Upper lobe of left lung (tissue), 6 donors: ENCODE data around the gene MORN4. TPM values are rescaled to one million over a fixed set of nuclear protein-coding genes. Genes with fewer than 3 reads are reported as not detected.

Source experiments
- ATAC-seq, 2 donors: fragments of 200-7000 bp; cut with Tn5 transposase; one replicate each; pipeline ENCODE4 v1.9.1; 2022; ENCODE audit warnings: mild to moderate bottlenecking in 2 of 2, moderate library complexity in 2 of 2; ENCODE audit not compliant: low FRiP score in 2 of 2
- DNase-seq, 2 donors: peaks; one replicate each; pipeline ENCODE4 v3.0.0-alpha.2; 2019 to 2020
- H3K27ac ChIP-seq, 4 donors: fragments of 200-600 bp; sonication (generic); one replicate each; pipeline ENCODE4 v1.5.1; 2016 to 2019
- H3K27me3 ChIP-seq, 4 donors: fragments of 200-600 bp; sonication (generic); one replicate each; pipeline ENCODE4 v1.5.1; 2017 to 2019
- H3K36me3 ChIP-seq, 4 donors: fragments of 200-600 bp; sonication (generic); one replicate each; pipeline ENCODE4 v1.5.1; 2016 to 2019
- H3K4me1 ChIP-seq, 4 donors: fragments of 200-600 bp; sonication (generic); one replicate each; pipeline ENCODE4 v1.5.1; 2018 to 2019
- H3K4me3 ChIP-seq, 4 donors: fragments of 200-600 bp; sonication (generic); one replicate each; pipeline ENCODE4 v1.5.1; 2017 to 2019; ENCODE audit warnings: mild to moderate bottlenecking in 2 of 4, moderate library complexity in 1 of 4
- H3K9me3 ChIP-seq, 4 donors: fragments of 200-600 bp; sonication (generic); one replicate each; pipeline ENCODE4 v1.5.1; 2018 to 2019
- EP300 ChIP-seq, 4 donors: sonication (generic); formaldehyde crosslinking; IDR thresholded peaks; one replicate each; pipeline ENCODE4 v1.5.1; 2017; ENCODE audit warnings: antibody characterized with exemption in 4 of 4, control low read depth in 2 of 4
- POLR2A ChIP-seq, 4 donors: fragments of 450-650 bp; IDR thresholded peaks; one replicate each; pipeline ENCODE4 v1.5.1; 2016 to 2017; ENCODE audit warnings: antibody characterized with exemption in 4 of 4, mild to moderate bottlenecking in 2 of 4
- POLR2AphosphoS5 ChIP-seq, 2 donors: sonication (generic); formaldehyde crosslinking; IDR thresholded peaks; one replicate each; pipeline ENCODE4 v1.5.1; 2017; ENCODE audit warnings: antibody characterized with exemption in 2 of 2
- WGBS, 2 donors: methylation state at CpG; one replicate each; pipeline ENCODE4 v1.1.5; 2017 to 2018; 5-methylcytosine and 5-hydroxymethylcytosine counted together
- total RNA-seq, 6 donors: library from RNA; depleted of rRNA in 4 of 6; stranded (reverse); fragments of >200 nt in 4 of 6; gene quantifications; one replicate each; pipeline versions ENCODE4 v1.1.0 to v1.2.1, GENCODE V29; 2016 to 2021
- TF ChIP-seq, protein P1 (sequence below), 6 experiments: fragments of 450-650 bp in 4 of 6; fragments of 200-600 bp in 2 of 6; sonication (generic) in 2 of 6; IDR thresholded peaks; one replicate each; pipeline ENCODE4 v1.5.1; 2016 to 2019; ENCODE audit warnings: antibody characterized with exemption in 6 of 6
- donor health status: DM: no; HTN: no; CAD: no; lungs with moderate emphysema.
- donor health status: DM: no; HTN: yes; CAD: no; lungs with severe emphysema.

The MORN4 gene
- total RNA-seq, 6 donors from 2014 or later, result 1.3 to 7.7 (median 3.2) TPM

DNA sequence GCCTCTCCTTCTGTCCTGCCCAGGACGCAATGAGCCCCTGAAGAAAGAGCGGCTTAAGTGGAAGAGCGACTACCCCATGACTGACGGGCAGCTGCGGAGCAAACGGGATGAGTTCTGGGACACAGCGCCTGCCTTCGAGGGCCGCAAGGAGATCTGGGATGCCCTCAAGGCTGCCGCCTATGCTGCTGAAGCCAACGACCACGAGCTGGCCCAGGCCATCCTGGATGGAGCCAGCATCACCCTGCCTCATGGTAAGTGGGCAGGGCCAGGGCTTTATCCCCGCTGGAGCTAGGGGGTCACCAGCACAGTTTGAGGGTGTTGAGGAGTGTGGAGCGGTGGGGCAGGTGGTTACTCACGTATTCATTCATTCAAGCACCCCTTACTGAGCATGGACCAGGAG is 65.4 kb downstream of the MORN4 start:
- Histone ChIP-seq H3K4me3 (no peak overlapping the region), H3K27me3 (no peaks in the 10 kb centered on the region), H3K9me3 (no peaks in the 10 kb centered on the region), H3K27ac (no peak overlapping the region), H3K36me3 (peaks cover 20 to 39% (median 28%) of the 10 kb centered on the region in 4 donors), H3K4me1 (peaks cover 3 to 10% (median 9%) of the 10 kb centered on the region in 4 donors)
- no peak for TF ChIP-seq POLR2A (IDR thresholded peaks at IDR 0.05)
- DNase-seq (no peak), ATAC-seq (no peak)
- 89 to 93% methylated on average over 14 to 15 of the region's 15 CpGs for WGBS, 2 donors

GRCh38 chr10:97566336-97566996 is 66.8 kb downstream of the MORN4 start:
- H3K27ac ChIP-seq, result no peak overlapping the region
- H3K4me3 ChIP-seq, result no peak overlapping the region
- ATAC-seq, result no peak
- TF ChIP-seq EP300 (IDR thresholded peaks at IDR 0.05), result no peak
- TF ChIP-seq, protein P1, sequence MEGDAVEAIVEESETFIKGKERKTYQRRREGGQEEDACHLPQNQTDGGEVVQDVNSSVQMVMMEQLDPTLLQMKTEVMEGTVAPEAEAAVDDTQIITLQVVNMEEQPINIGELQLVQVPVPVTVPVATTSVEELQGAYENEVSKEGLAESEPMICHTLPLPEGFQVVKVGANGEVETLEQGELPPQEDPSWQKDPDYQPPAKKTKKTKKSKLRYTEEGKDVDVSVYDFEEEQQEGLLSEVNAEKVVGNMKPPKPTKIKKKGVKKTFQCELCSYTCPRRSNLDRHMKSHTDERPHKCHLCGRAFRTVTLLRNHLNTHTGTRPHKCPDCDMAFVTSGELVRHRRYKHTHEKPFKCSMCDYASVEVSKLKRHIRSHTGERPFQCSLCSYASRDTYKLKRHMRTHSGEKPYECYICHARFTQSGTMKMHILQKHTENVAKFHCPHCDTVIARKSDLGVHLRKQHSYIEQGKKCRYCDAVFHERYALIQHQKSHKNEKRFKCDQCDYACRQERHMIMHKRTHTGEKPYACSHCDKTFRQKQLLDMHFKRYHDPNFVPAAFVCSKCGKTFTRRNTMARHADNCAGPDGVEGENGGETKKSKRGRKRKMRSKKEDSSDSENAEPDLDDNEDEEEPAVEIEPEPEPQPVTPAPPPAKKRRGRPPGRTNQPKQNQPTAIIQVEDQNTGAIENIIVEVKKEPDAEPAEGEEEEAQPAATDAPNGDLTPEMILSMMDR (IDR thresholded peaks at IDR 0.05), result no peak
- no peak for TF ChIP-seq POLR2AphosphoS5 (IDR thresholded peaks at IDR 0.05)
- no peak for TF ChIP-seq POLR2A (IDR thresholded peaks at IDR 0.05)
- DNase-seq, result no peak
- no peaks in the 10 kb centered on the region for H3K4me1 ChIP-seq
- no peaks in the 10 kb centered on the region for H3K27me3 ChIP-seq
- peaks cover 20 to 37% (median 28%) of the 10 kb centered on the region in 4 donors for H3K36me3 ChIP-seq
- 93 to 97% methylated on average over 2 of the region's 2 CpGs for WGBS, 2 donors
- no peaks in the 10 kb centered on the region for H3K9me3 ChIP-seq

GRCh38 chr10:97564776-97565175 is 68.5 kb downstream of the MORN4 start:
- ATAC-seq, result no peak
- Histone ChIP-seq H3K9me3 (no peaks in the 10 kb centered on the region), H3K27me3 (no peaks in the 10 kb centered on the region), H3K4me1 (no peaks in the 10 kb centered on the region), H3K27ac (no peak overlapping the region), H3K36me3 (peaks cover 10 to 20% (median 14%) of the 10 kb centered on the region in 4 donors), H3K4me3 (no peak overlapping the region)
- no peak for DNase-seq
- WGBS, 2 donors, result 83 to 90% methylated on average over 4 of the region's 4 CpGs
- TF ChIP-seq EP300 (IDR thresholded peaks at IDR 0.05) (no peak), POLR2A (IDR thresholded peaks at IDR 0.05) (no peak), POLR2AphosphoS5 (IDR thresholded peaks at IDR 0.05) (no peak)
- TF ChIP-seq, protein P1 (IDR thresholded peaks at IDR 0.05), result no peak

Other genes with a start within 250 kb of the MORN4 start
- gene RRP12, start 232.2 kb downstream of the MORN4 start, total RNA-seq, result 10 to 100 TPM; 20.4 to 38.2 (median 28.9) TPM
- gene PGAM1, start 207.3 kb downstream of the MORN4 start, total RNA-seq, result 100 to 1,000 TPM in 5 of 6 donors, 10 to 100 TPM in 1; 55.5 to 184 (median 137) TPM
- gene EXOSC1, start 187.5 kb downstream of the MORN4 start, total RNA-seq, result 10 to 100 TPM; 19.5 to 30.4 (median 28.1) TPM
- 10 to 100 TPM; 40.0 to 84.7 (median 60.1) TPM for gene ZDHHC16, start 187.3 kb downstream of the MORN4 start, total RNA-seq
- gene MMS19, start 135.1 kb downstream of the MORN4 start, total RNA-seq, result 100 to 1,000 TPM in 1 of 6 donors, 10 to 100 TPM in 5; 62.5 to 148 (median 77.0) TPM
- 10 to 100 TPM; 40.6 to 93.1 (median 67.3) TPM for gene UBTD1, start 134.6 kb downstream of the MORN4 start, total RNA-seq
- 1 to 10 TPM in 3 of 6 donors, under 1 TPM in 2, not detected in 1; 0.67 to 2.4 (median 1.1) TPM for gene ANKRD2, start 60.7 kb downstream of the MORN4 start, total RNA-seq
- 1 to 10 TPM in 5 of 6 donors, under 1 TPM in 1; 0.39 to 4.2 (median 1.9) TPM for gene HOGA1, start 49.1 kb downstream of the MORN4 start, total RNA-seq
- gene C10orf62, start 43.8 kb downstream of the MORN4 start, total RNA-seq, result 1 to 10 TPM in 1 of 6 donors, under 1 TPM in 1, not detected in 4; 0.20 to 7.3 TPM
- 10 to 100 TPM; 22.0 to 34.4 (median 28.6) TPM for gene PI4K2A, start 7.2 kb upstream of the MORN4 start, total RNA-seq
- gene AVPI1, start 53.7 kb upstream of the MORN4 start, total RNA-seq, result 10 to 100 TPM; 25.2 to 62.5 (median 45.0) TPM
- gene MARVELD1, start 80.2 kb upstream of the MORN4 start, total RNA-seq, result 10 to 100 TPM; 18.2 to 62.7 (median 31.8) TPM
- 10 to 100 TPM; 20.5 to 51.3 (median 26.4) TPM for gene ZFYVE27, start 103.6 kb upstream of the MORN4 start, total RNA-seq
- gene SFRP5, start 138.5 kb upstream of the MORN4 start, total RNA-seq, result 10 to 100 TPM in 1 of 6 donors, 1 to 10 TPM in 4, under 1 TPM in 1; 0.69 to 14.9 (median 3.6) TPM
- 1 to 10 TPM; 1.0 to 2.6 (median 1.1) TPM for gene GOLGA7B, start 216.3 kb upstream of the MORN4 start, total RNA-seq